Keratinocyte (primary cell): Measurements from ENCODE around the gene PARP9. TPM values are rescaled to one million over a fixed set of nuclear protein-coding genes. Genes with fewer than 3 reads are reported as not detected.

Experiments
- DNase-seq: peaks from one replicate; pipeline ENCODE4 v3.0.0-alpha.2; 2011; ENCODE audit warnings: low read depth, missing footprints, low spot score
- FAIRE-seq: peaks from 2 replicates; lab custom pipeline; 2011; peaks lifted over from hg19 to GRCh38; lab: Jason Lieb, UNC
- H2AFZ ChIP-seq: 2 replicates; pipeline ENCODE4 v1.6.0; 2012; ENCODE audit warnings: low read length, control low read depth, inconsistent platforms; ENCODE audit not compliant: control insufficient read depth
- H3K27ac ChIP-seq: 2 replicates; pipeline ENCODE4 v1.5.1; 2011; ENCODE audit warnings: low read length; ENCODE audit not compliant: control insufficient read depth, insufficient read depth
- H3K27me3 ChIP-seq: 3 replicates; pipeline ENCODE4 v1.6.0; 2011; ENCODE audit warnings: low read length; ENCODE audit not compliant: control insufficient read depth, insufficient read depth; ENCODE audit errors: extremely low read depth
- H3K36me3 ChIP-seq, 2 experiments: 2 replicates in 1 of 2; 3 replicates in 1 of 2; pipeline ENCODE4 v1.5.1; 2011; ENCODE audit warnings: low read length in 2 of 2, mild to moderate bottlenecking in 1 of 2; ENCODE audit not compliant: control insufficient read depth in 2 of 2, insufficient read depth in 2 of 2; ENCODE audit errors: extremely low read depth in 1 of 2
- H3K4me1 ChIP-seq: 3 replicates; pipeline ENCODE4 v1.5.1; 2011; ENCODE audit warnings: low read length; ENCODE audit not compliant: control insufficient read depth, insufficient read depth; ENCODE audit errors: extremely low read depth
- H3K4me2 ChIP-seq: 3 replicates; pipeline ENCODE4 v1.6.0; 2011; ENCODE audit warnings: low read depth, low read length; ENCODE audit not compliant: control insufficient read depth, insufficient read depth; ENCODE audit errors: extremely low read depth
- H3K4me3 ChIP-seq, 3 experiments: fragments of 200-600 bp in 1 of 3; sonication (generic) in 1 of 3; 2 replicates in 2 of 3; 3 replicates in 1 of 3; pipeline ENCODE4 v1.5.1; 2011 to 2016; ENCODE audit warnings: low read length in 3 of 3, mild to moderate bottlenecking in 3 of 3, control low read depth in 2 of 3, inconsistent platforms in 1 of 3, low read depth in 1 of 3, mixed read lengths in 1 of 3, mixed run types in 1 of 3, moderate library complexity in 1 of 3; ENCODE audit not compliant: control insufficient read depth in 2 of 3, insufficient read depth in 2 of 3; ENCODE audit errors: extremely low read depth in 1 of 3
- H3K79me2 ChIP-seq: 2 replicates; pipeline ENCODE4 v1.6.0; 2012; ENCODE audit warnings: low read length; ENCODE audit not compliant: control insufficient read depth, insufficient read depth
- H3K9ac ChIP-seq: 3 replicates; pipeline ENCODE4 v1.6.0; 2011; ENCODE audit warnings: low read length; ENCODE audit not compliant: control insufficient read depth, insufficient read depth; ENCODE audit errors: extremely low read depth
- H3K9me1 ChIP-seq: 3 replicates; pipeline ENCODE4 v1.6.0; 2011; ENCODE audit warnings: low read length; ENCODE audit not compliant: control insufficient read depth, insufficient read depth; ENCODE audit errors: extremely low read depth
- H3K9me3 ChIP-seq: 2 replicates; pipeline ENCODE4 v1.5.1; 2012; ENCODE audit warnings: low read depth, low read length; ENCODE audit not compliant: control insufficient read depth
- H4K20me1 ChIP-seq: 3 replicates; pipeline ENCODE4 v1.6.0; 2011; ENCODE audit warnings: low read length; ENCODE audit not compliant: control insufficient read depth, insufficient read depth; ENCODE audit errors: extremely low read depth
- CTCF ChIP-seq, 3 experiments: IDR thresholded peaks in 1 of 3; conservative IDR thresholded peaks in 1 of 3; optimal IDR thresholded peaks in 1 of 3; 2 replicates in 2 of 3; 3 replicates in 1 of 3; pipeline versions ENCODE3 to v1.5.1; 2011; ENCODE audit warnings: low read length in 3 of 3, mild to moderate bottlenecking in 3 of 3, moderate library complexity in 2 of 3, control low read depth in 1 of 3, inconsistent platforms in 1 of 3; ENCODE audit not compliant: insufficient read depth in 2 of 3; ENCODE audit errors: extremely low read depth in 1 of 3
- EZH2 ChIP-seq: IDR thresholded peaks from one replicate; pipeline ENCODE4 v1.6.1; 2012; ENCODE audit warnings: inconsistent platforms, mild to moderate bottlenecking, low read length, moderate library complexity
- dilution Hi-C: fragments of 300-500 bp; cut with MboI; formaldehyde crosslinking; loops from one replicate; pipeline ENCODE4 v1.7.0; 2020; ENCODE audit warnings: low sequenced_read_pairs; ENCODE audit not compliant: extremely low pct_ligation_motif_present
- polyA plus RNA-seq, 5 experiments: library from polyadenylated mRNA; depleted of rRNA in 3 of 5; stranded (reverse) in 3 of 5; stranded (forward) in 1 of 5; unstranded in 1 of 5; fragments of >200 nt; gene quantifications; 1 replicate in 1 of 5; 2 replicates in 3 of 5; 3 replicates in 1 of 5; pipeline versions ENCODE4 v1.2.1 to v1.2.3, GENCODE V29; 2011 to 2012; ENCODE audit warnings: missing spikeins in 2 of 5, low read depth in 1 of 5, low replicate concordance in 1 of 5

The PARP9 gene
- polyA plus RNA-seq, 1 donor (not counting 4 experiments of a cell fraction or from before 2014, with no cell fraction given): 70.1 TPM

- no peak overlapping the region for H3K4me3 ChIP-seq
- peaks cover 13% of the 10 kb centered on the region for H3K4me1 ChIP-seq
- H3K9ac ChIP-seq: no peak overlapping the region
- H3K9me1 ChIP-seq: peaks cover 3% of the 10 kb centered on the region
- no peaks in the 10 kb centered on the region for H3K36me3 ChIP-seq
- no peak overlapping the region for H2AFZ ChIP-seq
- peaks cover 99% of the 10 kb centered on the region for H3K79me2 ChIP-seq
- DNase-seq (no peak), FAIRE-seq (peak; percentile 76)
- H3K4me2 ChIP-seq: peak overlapping the region; percentile 16
- H4K20me1 ChIP-seq: peaks cover 28% of the 10 kb centered on the region
- H3K27me3 ChIP-seq: no peaks in the 10 kb centered on the region
- H3K9me3 ChIP-seq: no peaks in the 10 kb centered on the region
- dilution Hi-C loops: no loop called here
- H3K27ac ChIP-seq: peak overlapping the region; percentile 15
- TF ChIP-seq CTCF (optimal IDR thresholded peaks at IDR 0.05 in 1 of 3, IDR thresholded peaks at IDR 0.05 in 1 of 3, conservative IDR thresholded peaks at IDR 0.05 in 1 of 3; ENCODE audit: extremely low read depth in 1 of 3, insufficient read depth in 2 of 3, low read length in 3 of 3) (no peak), EZH2 (no peak)
Observed at GRCh38 chr3:122508135-122508914, 55.8 kb downstream of the PARP9 start.

GRCh38 chr3:122506450-122506849 lies 57.6 kb downstream of the PARP9 start:
- H3K4me2 ChIP-seq: no peak overlapping the region
- no peaks in the 10 kb centered on the region for H3K9me3 ChIP-seq
- dilution Hi-C loops: no loop called here
- H3K36me3 ChIP-seq: no peaks in the 10 kb centered on the region
- DNase-seq (no peak), FAIRE-seq (no peak)
- no peak overlapping the region for H2AFZ ChIP-seq
- peaks cover 3% of the 10 kb centered on the region for H3K9me1 ChIP-seq
- peaks cover 7% of the 10 kb centered on the region for H3K4me1 ChIP-seq
- peaks cover 98% of the 10 kb centered on the region for H3K79me2 ChIP-seq
- H3K4me3 ChIP-seq: no peak overlapping the region
- H3K27me3 ChIP-seq: no peaks in the 10 kb centered on the region
- peaks cover 31% of the 10 kb centered on the region for H4K20me1 ChIP-seq
- no peak for TF ChIP-seq EZH2
- no peak for TF ChIP-seq CTCF (optimal IDR thresholded peaks at IDR 0.05 in 1 of 3, IDR thresholded peaks at IDR 0.05 in 1 of 3, conservative IDR thresholded peaks at IDR 0.05 in 1 of 3; ENCODE audit: extremely low read depth in 1 of 3, insufficient read depth in 2 of 3, low read length in 3 of 3)
- H3K9ac ChIP-seq: no peak overlapping the region
- no peak overlapping the region for H3K27ac ChIP-seq
